Stimulated activated naive CD4-positive, alpha-beta T cell treated with Interleukin-2 at 50 U/mL for 16 hours (primary cell): ENCODE measurements around the gene PPP4R2.
"Not testable (repeated sequence)": the region's sequence is repeated elsewhere in the genome, so short reads cannot be mapped to it uniquely, and the experiment has no call there.

ENCODE experiments used
- DNase-seq: peaks from one replicate; lab custom pipeline; 2025; lab: John Stamatoyannopoulos, UW

PPP4R2 gene

GRCh38 chr3:73026111-73026759, 29.6 kb downstream of the PPP4R2 start:
- DNase-seq, result no peak

DNA sequence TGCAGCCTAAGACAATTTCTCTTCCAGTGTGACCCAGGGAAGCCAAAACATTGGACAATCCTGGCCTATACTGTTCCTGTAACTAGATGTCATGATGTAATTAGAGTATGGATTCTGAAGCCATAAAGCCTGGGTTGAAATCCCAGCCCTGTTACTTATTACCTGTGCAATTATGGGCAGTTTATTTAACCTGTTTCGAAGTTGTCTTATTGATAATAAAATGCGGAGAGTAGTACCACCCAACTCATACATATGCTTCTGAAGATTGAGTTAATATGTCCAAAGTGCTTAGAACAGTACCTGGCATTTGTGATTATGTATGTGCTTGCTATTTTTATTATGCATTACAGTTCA, 30.1 kb downstream of the PPP4R2 start:
- DNase-seq, result no peak

DNA sequence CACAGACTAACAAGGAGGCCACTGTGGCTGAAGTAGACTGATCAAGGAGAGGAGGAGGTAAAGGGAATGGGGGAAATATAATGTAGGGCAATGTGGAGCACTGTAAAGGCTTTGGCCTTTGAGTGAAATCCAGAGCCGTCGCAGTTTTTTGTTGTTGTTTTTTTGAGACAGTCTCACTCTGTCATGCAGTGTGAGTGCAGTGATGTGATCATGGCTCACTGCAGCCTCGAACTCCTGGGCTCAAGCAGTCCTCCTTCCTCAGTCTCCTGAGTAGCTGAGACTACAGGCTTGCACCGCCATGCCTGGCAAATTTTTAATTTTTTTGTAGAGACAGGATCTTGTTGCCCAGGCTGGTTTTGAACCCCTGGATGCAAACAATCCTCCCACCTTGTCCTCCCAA, 32.2 kb downstream of the PPP4R2 start:
- DNase-seq, result no peak

DNA sequence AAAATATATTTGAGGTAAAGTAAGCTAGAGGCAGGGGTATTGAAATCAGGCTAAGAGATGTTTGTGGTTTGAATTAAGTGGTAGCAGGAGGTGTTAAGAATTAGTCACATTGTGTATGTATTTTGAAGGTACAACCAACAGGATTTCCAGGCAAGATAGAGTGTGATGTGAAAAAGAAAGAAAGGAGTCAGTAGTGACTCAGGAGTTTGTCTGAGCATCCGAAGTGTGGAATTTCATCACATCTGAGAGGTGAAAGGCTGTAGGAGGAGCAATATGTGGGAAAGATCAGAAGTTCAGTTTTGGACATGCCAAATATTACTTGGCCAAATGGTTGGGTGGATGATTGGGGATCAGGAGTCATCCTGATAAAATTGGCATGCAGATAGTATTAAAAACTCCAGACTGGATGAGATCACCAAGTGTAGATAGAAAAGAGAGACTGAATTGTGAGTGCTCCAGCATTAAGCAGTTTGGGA, 32.7 kb downstream of the PPP4R2 start:
- DNase-seq, result no peak

GRCh38 chr3:73030073-73030597, 33.5 kb downstream of the PPP4R2 start:
- no peak for DNase-seq

- no peak for DNase-seq
These were observed 35.0 kb downstream of the PPP4R2 start for GRCh38 chr3:73031573-73032103.

- DNase-seq, result no peak
These were observed 40.3 kb downstream of the PPP4R2 start for GRCh38 chr3:73036694-73037591.

GRCh38 chr3:73041537-73041936, 44.9 kb downstream of the PPP4R2 start:
- no peak for DNase-seq

DNA sequence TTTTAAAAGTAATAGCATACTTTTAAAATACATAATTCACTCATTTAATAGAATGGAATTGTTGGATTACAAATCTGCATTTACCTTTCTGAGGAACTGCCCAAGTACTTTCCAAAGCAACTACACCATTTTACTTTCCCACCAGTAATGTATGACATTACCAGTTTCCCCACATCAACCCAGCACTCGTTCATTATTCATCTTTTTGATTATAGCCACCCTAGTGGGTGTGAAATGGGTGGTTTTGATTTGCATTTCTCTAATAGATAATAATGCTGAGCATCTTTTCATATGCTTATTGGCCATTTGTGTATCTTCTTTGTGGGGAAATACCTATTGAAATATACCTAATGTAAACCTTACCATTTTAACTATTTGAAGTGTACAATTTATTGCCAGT, 46.8 kb downstream of the PPP4R2 start:
- no peak for DNase-seq

DNA sequence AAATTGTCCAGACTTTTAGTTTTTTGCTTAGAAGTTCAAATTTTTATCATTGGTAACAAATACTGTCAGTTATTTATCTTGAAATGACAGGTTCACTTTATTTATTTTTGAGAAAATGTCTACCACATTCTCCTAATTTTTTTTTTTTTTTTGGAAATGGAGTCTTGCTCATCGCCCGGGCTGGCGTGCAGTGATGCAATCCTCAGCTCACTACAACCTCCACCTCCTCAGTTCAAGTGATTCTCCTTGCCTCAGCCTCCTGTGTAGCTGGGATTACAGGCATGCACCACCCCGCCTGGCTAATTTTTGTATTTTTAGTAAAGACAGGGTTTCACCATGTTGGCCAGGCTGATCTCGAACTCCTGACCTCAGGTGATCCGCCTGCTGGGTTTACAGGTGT, 48.8 kb downstream of the PPP4R2 start:
- no peak for DNase-seq

- no peak for DNase-seq
These were observed 49.6 kb downstream of the PPP4R2 start for GRCh38 chr3:73046195-73046594.

DNA sequence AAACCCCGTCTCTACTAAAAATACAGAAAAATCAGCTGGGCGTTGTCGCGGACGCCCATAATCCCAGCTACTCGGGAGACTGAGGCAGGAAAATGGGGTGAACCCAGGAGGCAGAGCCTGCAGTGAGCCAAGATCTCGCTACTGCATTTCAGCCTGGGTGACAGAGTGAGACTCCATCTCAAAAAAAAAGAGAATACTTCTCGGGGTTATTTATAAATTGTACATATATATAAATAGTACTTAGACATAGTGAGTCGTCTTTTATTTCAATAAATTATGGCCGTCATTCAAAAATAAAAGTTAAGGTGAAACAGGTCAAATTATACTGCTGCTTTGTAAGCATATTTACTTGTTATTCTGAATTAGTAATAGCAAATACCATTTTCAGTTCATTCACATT, 52.7 kb downstream of the PPP4R2 start:
- no peak for DNase-seq

GRCh38 chr3:73052857-73053256, 56.2 kb downstream of the PPP4R2 start:
- no peak for DNase-seq

- no peak for DNase-seq
These were observed 59.0 kb downstream of the PPP4R2 start for GRCh38 chr3:73055583-73055982.

- no peak for DNase-seq
These were observed 59.6 kb downstream of the PPP4R2 start for GRCh38 chr3:73056014-73056844.

- no peak for DNase-seq
These were observed 60.2 kb downstream of the PPP4R2 start for GRCh38 chr3:73056845-73057150.

GRCh38 chr3:73060302-73060723, 63.7 kb downstream of the PPP4R2 start:
- DNase-seq, result no peak

DNA sequence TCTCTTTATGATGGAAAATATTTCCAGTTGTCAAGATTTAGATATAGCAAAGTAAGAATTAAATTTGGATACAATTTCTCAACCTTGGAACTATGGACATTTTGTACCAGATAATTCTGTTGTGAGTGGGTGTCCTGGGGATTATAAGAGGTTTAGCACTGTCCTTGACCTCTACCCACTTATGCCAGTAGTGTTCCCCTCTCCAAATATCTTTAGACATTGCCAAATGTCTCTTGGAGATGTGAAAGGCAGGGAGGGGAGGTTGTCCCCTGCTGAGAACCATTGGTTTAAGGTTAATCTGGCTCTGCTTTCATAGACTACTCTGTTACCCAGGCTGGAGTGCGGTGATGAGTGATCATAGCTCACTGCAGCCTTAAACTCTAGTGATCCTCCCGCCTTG, 64.8 kb downstream of the PPP4R2 start, which contains the start of gene EBLN2:
Gene EBLN2, plus strand, starts transcription at position 244 of the 400 bp plus-strand sequence. CDS start 423 bp downstream, outside the sequence.
- DNase-seq, result no peak

DNA sequence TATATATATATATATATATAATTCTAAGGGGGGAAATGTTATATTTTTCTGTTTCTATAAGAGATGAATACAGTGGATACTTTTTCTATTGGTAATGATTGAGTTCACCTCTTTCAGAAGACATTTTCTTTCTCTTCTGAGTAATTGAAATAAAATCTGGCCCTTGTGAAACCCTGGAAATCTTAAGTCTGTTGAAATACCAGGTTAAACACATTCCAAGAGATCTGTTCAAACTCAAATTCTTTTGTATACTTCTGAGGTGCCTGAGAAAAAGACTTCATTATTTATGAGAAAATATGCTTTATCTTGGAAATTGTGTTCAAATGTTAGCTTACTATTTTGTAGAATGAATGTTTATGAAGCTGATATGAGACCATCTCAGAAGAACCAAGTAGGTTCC, 69.6 kb downstream of the PPP4R2 start:
- DNase-seq, result not testable (repeated sequence)

GRCh38 chr3:73068419-73068818, 71.8 kb downstream of the PPP4R2 start:
- no peak for DNase-seq

GRCh38 chr3:73069187-73069586, 72.6 kb downstream of the PPP4R2 start:
- DNase-seq, result no peak
